Hypothalamus (tissue), 51 donors: ENCODE results near the gene C11orf42.

ENCODE experiments used
- DNase-seq, 51 donors: peaks; one replicate each; lab custom pipeline; 2025; lab: John Stamatoyannopoulos, UW

Gene C11orf42

DNA sequence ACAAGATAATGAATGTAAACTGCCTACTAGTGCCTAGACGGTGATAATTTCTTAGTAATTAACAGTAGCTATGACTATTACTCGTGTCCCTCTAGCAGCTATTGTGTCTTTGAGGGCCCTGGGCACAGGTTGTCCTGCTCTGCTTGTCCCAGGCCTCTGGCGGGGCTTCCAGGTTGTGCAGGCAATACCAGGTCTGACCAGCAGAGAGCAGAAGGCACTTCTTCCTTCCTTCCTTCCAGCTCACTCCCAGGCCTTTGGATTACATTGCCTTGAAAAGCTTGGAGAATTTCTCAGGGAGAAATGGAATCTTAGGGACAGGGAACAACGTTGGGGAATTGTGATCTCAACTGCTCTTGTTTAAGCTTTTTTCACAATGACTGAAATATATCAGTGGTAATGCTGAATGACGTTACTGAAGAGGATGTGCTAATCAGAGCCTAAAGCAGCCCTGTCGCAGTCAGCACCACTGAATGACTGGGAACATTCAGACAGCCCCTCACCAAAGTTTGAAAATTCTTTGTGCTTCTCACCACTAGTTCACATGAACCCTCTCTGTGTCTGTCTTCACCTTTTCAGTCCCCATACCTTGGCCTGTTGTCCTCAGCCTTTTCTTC, 45.9 kb downstream of the C11orf42 start:
- DNase-seq, result peak in 23 of 51 donors; percentile 7 to 54 (median 31)

DNA sequence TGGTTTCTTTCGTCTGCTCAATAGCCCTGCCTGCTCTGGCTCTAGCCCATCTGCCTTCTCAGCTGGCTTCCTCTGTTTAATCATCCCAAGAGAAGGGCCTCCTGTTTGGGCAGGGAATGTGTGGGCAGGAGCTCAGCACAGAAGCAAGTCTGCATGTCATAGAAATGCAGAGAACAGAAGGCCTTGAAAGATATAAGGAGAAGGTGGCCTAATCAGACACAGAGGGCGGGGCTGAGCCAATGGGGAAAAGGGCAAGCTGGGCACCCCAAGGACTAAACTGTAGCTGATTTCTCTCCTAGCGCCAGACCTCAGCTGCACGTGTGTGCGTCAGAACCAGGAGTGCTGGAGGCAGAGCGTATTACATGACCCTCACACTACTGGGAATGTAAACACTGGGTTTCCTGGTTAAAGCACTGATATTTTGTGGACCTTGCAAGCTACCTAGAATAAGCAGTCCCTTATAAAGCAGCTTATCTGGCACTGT, 46.7 kb downstream of the C11orf42 start:
- DNase-seq, result peak in 1 of 51 donors; percentile 22

DNA sequence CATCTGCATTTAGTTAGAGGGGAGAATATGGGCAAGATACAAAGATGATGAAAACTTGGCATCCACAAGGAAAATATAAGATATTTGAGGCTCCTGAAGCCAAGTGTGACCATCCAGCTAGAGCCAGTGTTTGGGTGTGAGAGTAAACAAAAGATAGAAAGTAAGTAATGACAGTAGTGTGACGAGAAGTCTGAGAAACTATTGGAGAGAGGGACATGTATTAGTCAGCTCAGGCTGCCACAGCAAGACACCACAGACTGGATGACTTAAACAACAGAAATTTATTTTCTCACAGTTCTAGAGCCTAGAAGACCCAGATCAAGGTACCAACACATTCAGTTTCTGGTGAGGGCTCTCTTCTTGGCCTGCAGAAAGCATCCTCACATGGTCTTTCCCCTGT, 47.8 kb downstream of the C11orf42 start:
- no peak for DNase-seq

DNA sequence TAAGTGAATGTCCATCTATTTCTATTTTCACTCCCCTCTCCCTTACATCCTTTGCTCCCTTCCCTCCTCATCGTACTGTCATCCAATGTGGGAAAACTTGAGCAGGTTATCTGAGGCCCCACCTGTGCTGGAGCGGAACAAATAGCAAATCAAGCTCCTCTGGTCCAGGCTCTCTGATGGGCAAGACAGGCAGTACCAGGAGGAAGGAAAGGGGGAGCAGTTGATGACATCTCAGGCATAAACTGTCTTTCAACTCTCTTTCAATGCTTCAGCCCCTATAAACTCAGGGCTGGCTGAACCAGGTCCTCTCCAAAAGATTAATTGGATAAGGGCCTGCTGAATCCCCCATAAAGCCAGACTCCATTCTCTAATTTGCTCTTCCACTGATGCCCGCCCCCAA, 52.8 kb downstream of the C11orf42 start:
- DNase-seq, result no peak

DNA sequence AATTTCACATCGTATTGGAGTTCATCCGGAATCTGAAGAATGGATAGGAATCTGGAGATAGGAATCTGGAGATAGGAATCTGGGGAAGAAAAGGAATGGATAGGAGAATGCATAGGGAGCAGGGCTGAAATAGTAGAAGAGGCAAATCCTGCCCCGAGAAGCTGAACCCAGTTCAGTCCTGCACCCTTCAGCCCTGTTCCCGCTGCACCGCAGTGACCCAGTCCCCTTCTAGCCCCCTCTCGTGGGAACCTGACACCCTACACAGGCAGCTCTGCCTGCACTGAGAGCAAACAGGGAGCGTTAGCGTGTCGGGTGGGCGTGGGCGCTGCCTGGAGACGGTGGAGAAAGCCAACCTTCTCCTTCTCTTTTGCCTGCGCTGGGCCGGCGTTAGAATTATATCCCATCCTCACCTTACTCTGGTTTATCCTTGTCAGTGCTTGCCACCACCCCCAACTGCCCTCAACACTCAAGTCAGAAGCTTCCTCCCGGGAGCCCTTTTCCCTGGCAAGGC, 53.3 kb downstream of the C11orf42 start:
- DNase-seq, result peak in 5 of 51 donors; percentile 15 to 50 (median 36)

DNA sequence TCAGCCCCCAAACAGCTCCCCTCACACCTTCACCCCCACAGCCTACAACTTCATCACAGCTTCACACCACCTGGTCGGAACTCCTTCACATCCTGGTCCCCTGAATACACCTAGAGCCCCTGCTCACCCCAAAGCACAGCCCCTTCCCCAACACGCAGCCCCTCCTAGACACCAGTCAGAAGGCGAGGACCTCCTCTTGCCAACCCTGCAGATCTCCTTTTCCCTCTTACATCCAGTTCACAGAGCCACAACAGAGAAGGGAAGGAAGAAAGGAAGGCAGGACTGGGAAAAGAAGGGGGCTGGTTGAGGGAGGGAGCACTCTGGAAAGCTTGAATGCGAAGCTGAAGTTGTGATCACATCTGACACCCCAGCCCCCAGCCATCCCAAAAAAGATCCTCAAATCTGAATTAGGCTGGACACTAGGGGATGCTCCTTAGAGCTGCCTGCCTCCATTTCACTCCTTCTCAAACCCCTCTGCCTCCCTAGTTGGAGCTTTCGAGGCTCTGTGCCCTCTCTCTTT, 54.9 kb downstream of the C11orf42 start:
- peak in 2 of 51 donors; percentile 18 to 28 for DNase-seq
